Tibial artery (tissue), 4 donors: ENCODE results near the gene MICALL2.

Source experiments
- DNase-seq, 2 donors: peaks; one replicate each; pipeline ENCODE4 v3.0.0-alpha.2; 2019
- H3K27ac ChIP-seq, 2 donors: fragments of 200-600 bp; sonication (generic) in 1 of 2; 1 replicate in 1 of 2; 2 replicates in 1 of 2; pipeline ENCODE4 v1.5.1; 2018 to 2019; ENCODE audit warnings: mild to moderate bottlenecking in 1 of 2
- H3K27me3 ChIP-seq, 2 donors: fragments of 200-600 bp; sonication (generic) in 1 of 2; one replicate each; pipeline versions ENCODE4 v1.5.1 to v1.6.0; 2016 to 2019
- H3K36me3 ChIP-seq, 3 donors: fragments of 200-600 bp; sonication (generic) in 2 of 3; one replicate each; pipeline ENCODE4 v1.5.1; 2016 to 2019; ENCODE audit warnings: mild to moderate bottlenecking in 2 of 3
- H3K4me1 ChIP-seq, 4 donors: fragments of 200-600 bp; sonication (generic) in 2 of 4; 1 replicate in 3 of 4; 2 replicates in 1 of 4; pipeline ENCODE4 v1.5.1; 2016 to 2019
- H3K4me3 ChIP-seq, 2 donors: fragments of 200-600 bp; sonication (generic) in 1 of 2; 1 replicate in 1 of 2; 2 replicates in 1 of 2; pipeline ENCODE4 v1.5.1; 2018 to 2019; ENCODE audit warnings: mild to moderate bottlenecking in 2 of 2
- H3K9me3 ChIP-seq, 3 donors: fragments of 200-600 bp; sonication (generic) in 1 of 3; one replicate each; pipeline ENCODE4 v1.5.1; 2016 to 2019
- CTCF ChIP-seq, 2 experiments: fragments of 200-600 bp in 1 of 2; fragments of 450-650 bp in 1 of 2; IDR thresholded peaks; one replicate each; pipeline ENCODE4 v1.5.1; 2017 to 2019; ENCODE audit warnings: antibody characterized with exemption in 2 of 2, mild to moderate bottlenecking in 1 of 2, moderate library complexity in 1 of 2
- intact Hi-C: fragments of 100-400 bp; cut with DNase I; formaldehyde crosslinking; loops from one replicate; pipeline ENCODE4 v1.15.0; 2023; ENCODE audit warnings: low total_unique reads

MICALL2 gene

GRCh38 chr7:1450987-1451386 is 8.3 kb downstream of the MICALL2 start:
- Histone ChIP-seq H3K4me3 (no peak overlapping the region), H3K27me3 (no peaks in the 10 kb centered on the region), H3K4me1 (peaks cover 0 to 53% (median 18%) of the 10 kb centered on the region in 4 donors), H3K27ac (no peak overlapping the region), H3K36me3 (peaks cover 0 to 8% (median 5%) of the 10 kb centered on the region in 3 donors), H3K9me3 (no peaks in the 10 kb centered on the region)
- intact Hi-C loops, result no loop called here
- no peak for TF ChIP-seq CTCF (IDR thresholded peaks at IDR 0.05)
- DNase-seq, result no peak

GRCh38 chr7:1450431-1450830 is 8.8 kb downstream of the MICALL2 start:
- no peaks in the 10 kb centered on the region for H3K27me3 ChIP-seq
- H3K9me3 ChIP-seq, result no peaks in the 10 kb centered on the region
- intact Hi-C loops, result no loop called here
- H3K36me3 ChIP-seq, result peaks cover 0 to 8% (median 5%) of the 10 kb centered on the region in 3 donors
- no peak overlapping the region for H3K27ac ChIP-seq
- DNase-seq, result no peak
- H3K4me1 ChIP-seq, result peaks cover 0 to 50% (median 16%) of the 10 kb centered on the region in 4 donors
- no peak overlapping the region for H3K4me3 ChIP-seq
- TF ChIP-seq CTCF (IDR thresholded peaks at IDR 0.05), result no peak

- intact Hi-C loops, result no loop called here
- no peak for DNase-seq
- no peaks in the 10 kb centered on the region for H3K27me3 ChIP-seq
- H3K9me3 ChIP-seq, result no peaks in the 10 kb centered on the region
- H3K4me1 ChIP-seq, result peaks cover 0 to 45% (median 14%) of the 10 kb centered on the region in 4 donors
- no peak for TF ChIP-seq CTCF (IDR thresholded peaks at IDR 0.05)
- peaks cover 0 to 13% (median 5%) of the 10 kb centered on the region in 3 donors for H3K36me3 ChIP-seq
- no peak overlapping the region for H3K4me3 ChIP-seq
- H3K27ac ChIP-seq, result no peak overlapping the region
Observed at GRCh38 chr7:1449951-1450350, 9.3 kb downstream of the MICALL2 start.

- H3K4me1 ChIP-seq, result peaks cover 0 to 40% (median 12%) of the 10 kb centered on the region in 4 donors
- H3K4me3 ChIP-seq, result no peak overlapping the region
- no peak for DNase-seq
- H3K9me3 ChIP-seq, result no peaks in the 10 kb centered on the region
- intact Hi-C loops, result no loop called here
- peaks cover 0 to 17% (median 5%) of the 10 kb centered on the region in 3 donors for H3K36me3 ChIP-seq
- H3K27ac ChIP-seq, result no peak overlapping the region
- no peaks in the 10 kb centered on the region for H3K27me3 ChIP-seq
- TF ChIP-seq CTCF (IDR thresholded peaks at IDR 0.05), result no peak
Observed at GRCh38 chr7:1449501-1449900, 9.8 kb downstream of the MICALL2 start.

- no peak for DNase-seq
- Histone ChIP-seq H3K9me3 (no peaks in the 10 kb centered on the region), H3K27ac (no peak overlapping the region), H3K4me1 (peaks cover 0 to 35% (median 9%) of the 10 kb centered on the region in 4 donors), H3K27me3 (no peaks in the 10 kb centered on the region), H3K36me3 (peaks cover 0 to 21% (median 5%) of the 10 kb centered on the region in 3 donors), H3K4me3 (no peak overlapping the region)
- intact Hi-C loops, result no loop called here
- no peak for TF ChIP-seq CTCF (IDR thresholded peaks at IDR 0.05)
Observed at GRCh38 chr7:1448958-1449357, 10.3 kb downstream of the MICALL2 start.
